H9 (cell line): ENCODE measurements around the gene ADGRD1. TPM values are rescaled to one million over a fixed set of nuclear protein-coding genes. Genes with fewer than 3 reads are reported as not detected.

Experiments used
- DNase-seq: peaks from one replicate; pipeline ENCODE4 v3.0.0-alpha.2; 2017
- H2AFZ ChIP-seq: one replicate; pipeline ENCODE4 v1.6.1; 2013; ENCODE audit warnings: mild to moderate bottlenecking, low read length, control low read depth, moderate library complexity
- H2AK5ac ChIP-seq: 2 replicates; pipeline ENCODE4 v1.6.1; 2013; ENCODE audit warnings: low read length, control low read depth, mixed read lengths; ENCODE audit not compliant: insufficient read length
- H2BK120ac ChIP-seq: one replicate; pipeline ENCODE4 v1.6.1; 2013; ENCODE audit warnings: low read depth, mild to moderate bottlenecking, low read length, control low read depth, inconsistent platforms; ENCODE audit not compliant: poor library complexity, severe bottlenecking
- H2BK12ac ChIP-seq: 2 replicates; pipeline ENCODE4 v1.6.1; 2013; ENCODE audit warnings: low read length, control low read depth, mixed read lengths, low read depth; ENCODE audit not compliant: insufficient read length
- H2BK15ac ChIP-seq: 2 replicates; pipeline ENCODE4 v1.6.1; 2013; ENCODE audit warnings: low read depth, low read length, control low read depth
- H2BK20ac ChIP-seq: one replicate; pipeline ENCODE4 v1.6.1; 2013; ENCODE audit warnings: low read depth, mild to moderate bottlenecking, low read length, control low read depth, inconsistent platforms; ENCODE audit not compliant: poor library complexity, severe bottlenecking
- H2BK5ac ChIP-seq: 2 replicates; pipeline ENCODE4 v1.6.1; 2013; ENCODE audit warnings: low read length, control low read depth, mixed read lengths; ENCODE audit not compliant: insufficient read length
- H3K14ac ChIP-seq: 2 replicates; pipeline ENCODE4 v1.6.1; 2013; ENCODE audit warnings: low read length, control low read depth; ENCODE audit not compliant: insufficient read depth
- H3K18ac ChIP-seq: 2 replicates; pipeline ENCODE4 v1.6.1; 2013; ENCODE audit warnings: low read depth, mild to moderate bottlenecking, mixed read lengths, low read length, control low read depth; ENCODE audit not compliant: insufficient read length
- H3K23ac ChIP-seq: 2 replicates; pipeline ENCODE4 v1.6.1; 2013; ENCODE audit warnings: low read length, control low read depth, mixed read lengths, low read depth; ENCODE audit not compliant: insufficient read length
- H3K23me2 ChIP-seq: 2 replicates; pipeline ENCODE4 v1.6.1; 2013; ENCODE audit warnings: low read depth, mild to moderate bottlenecking, mixed read lengths, low read length, control low read depth; ENCODE audit not compliant: insufficient read length, poor library complexity, severe bottlenecking
- H3K27ac ChIP-seq: 2 replicates; pipeline ENCODE4 v1.5.1; 2013; ENCODE audit warnings: low read length, control low read depth, mixed read lengths, low read depth; ENCODE audit not compliant: insufficient read length
- H3K27me3 ChIP-seq: 2 replicates; pipeline ENCODE4 v1.6.1; 2013; ENCODE audit warnings: low read length, control low read depth, inconsistent platforms; ENCODE audit not compliant: insufficient read depth
- H3K4ac ChIP-seq: 2 replicates; pipeline ENCODE4 v1.6.1; 2013; ENCODE audit warnings: low read depth, mild to moderate bottlenecking, control low read depth, inconsistent platforms, low read length, moderate library complexity
- H3K4me1 ChIP-seq: 2 replicates; pipeline ENCODE4 v1.6.1; 2013; ENCODE audit warnings: low read length, control low read depth, inconsistent platforms; ENCODE audit not compliant: insufficient read depth
- H3K4me2 ChIP-seq: 2 replicates; pipeline ENCODE4 v1.6.1; 2013; ENCODE audit warnings: low read length, control low read depth, mixed read lengths; ENCODE audit not compliant: insufficient read length, insufficient read depth
- H3K56ac ChIP-seq: 2 replicates; pipeline ENCODE4 v1.6.1; 2013; ENCODE audit warnings: low read depth, mild to moderate bottlenecking, mixed read lengths, low read length, control low read depth; ENCODE audit not compliant: insufficient read length
- H3K79me1 ChIP-seq: 2 replicates; pipeline ENCODE4 v1.6.1; 2013; ENCODE audit warnings: low read depth, mild to moderate bottlenecking, moderate library complexity, low read length, control low read depth, inconsistent platforms; ENCODE audit not compliant: insufficient read depth, poor library complexity, severe bottlenecking
- H3K79me2 ChIP-seq: 2 replicates; pipeline ENCODE4 v1.6.1; 2013; ENCODE audit warnings: low read length, control low read depth, inconsistent platforms; ENCODE audit not compliant: insufficient read depth
- H3K9ac ChIP-seq: 2 replicates; pipeline ENCODE4 v1.6.1; 2013; ENCODE audit warnings: low read length, control low read depth, mixed read lengths; ENCODE audit not compliant: insufficient read length; ENCODE audit errors: extremely low read depth
- H3K9me3 ChIP-seq: one replicate; pipeline ENCODE4 v1.6.1; 2013; ENCODE audit warnings: low read depth, low read length, inconsistent platforms; ENCODE audit not compliant: control insufficient read depth
- H3T11ph ChIP-seq: one replicate; pipeline ENCODE4 v1.6.1; 2013; ENCODE audit warnings: mild to moderate bottlenecking, low read length, control low read depth, inconsistent platforms
- H4K20me1 ChIP-seq: one replicate; pipeline ENCODE4 v1.6.1; 2013; ENCODE audit not compliant: control insufficient read depth, insufficient read length, insufficient read depth
- H4K5ac ChIP-seq: 2 replicates; pipeline ENCODE4 v1.6.1; 2013; ENCODE audit warnings: low read depth, mild to moderate bottlenecking, mixed read lengths, low read length, control low read depth; ENCODE audit not compliant: insufficient read length
- H4K8ac ChIP-seq: replicated peaks from 2 replicates; pipeline ENCODE4 v1.6.1; 2013; ENCODE audit warnings: low read length, control low read depth, mixed read lengths, low read depth; ENCODE audit not compliant: insufficient read length
- H4K91ac ChIP-seq: 2 replicates; pipeline ENCODE4 v1.6.1; 2013; ENCODE audit warnings: low read depth, mild to moderate bottlenecking, moderate library complexity, mixed read lengths, low read length, control low read depth; ENCODE audit not compliant: insufficient read length
- H3K27ac Mint-ChIP-seq, 3 experiments: 2 replicates in 2 of 3; 3 replicates in 1 of 3; pipeline ENCODE4 v1.8.0; 2020 to 2021; ENCODE audit warnings: mixed read lengths in 3 of 3, mild to moderate bottlenecking in 1 of 3, moderate library complexity in 1 of 3
- H3K27me3 Mint-ChIP-seq: 2 replicates; pipeline ENCODE4 v1.8.0; 2021; ENCODE audit warnings: low read depth, mild to moderate bottlenecking, moderate library complexity, mixed read lengths
- H3K36me3 Mint-ChIP-seq, 3 experiments: 2 replicates in 2 of 3; 3 replicates in 1 of 3; pipeline ENCODE4 v1.8.0; 2020 to 2021; ENCODE audit warnings: low read depth in 3 of 3, mixed read lengths in 3 of 3; ENCODE audit not compliant: insufficient read depth in 1 of 3
- H3K4me1 Mint-ChIP-seq, 2 experiments: 2 replicates each; pipeline ENCODE4 v1.8.0; 2020; ENCODE audit warnings: mixed read lengths in 2 of 2
- H3K4me3 Mint-ChIP-seq, 2 experiments: 2 replicates in 1 of 2; 3 replicates in 1 of 2; pipeline ENCODE4 v1.8.0; 2020 to 2021; ENCODE audit warnings: mild to moderate bottlenecking in 2 of 2, mixed read lengths in 2 of 2, moderate library complexity in 1 of 2
- H3K9me3 Mint-ChIP-seq, 2 experiments: 2 replicates in 1 of 2; 3 replicates in 1 of 2; pipeline ENCODE4 v1.8.0; 2020; ENCODE audit warnings: mild to moderate bottlenecking in 2 of 2, mixed read lengths in 2 of 2, moderate library complexity in 1 of 2
- CTCF ChIP-seq: fragments of 200-600 bp; sonication (generic); conservative IDR thresholded peaks from 3 replicates; pipeline ENCODE4 v1.8.0; 2021; ENCODE audit warnings: antibody characterized with exemption, mild to moderate bottlenecking
- WGBS: extraction: QIAGEN DNeasy Blood & Tissue Kit; methylation state at CpG from one replicate; pipeline ENCODE4 v1.1.7; 2013; ENCODE audit warnings: missing lambda C conversion rate, low lambda C conversion rate, mixed read lengths; ENCODE audit not compliant: insufficient read length; ENCODE audit errors: extremely low coverage; 5-methylcytosine and 5-hydroxymethylcytosine counted together
- total RNA-seq: library from RNA; stranded (reverse); gene quantifications from 2 replicates; pipeline ENCODE4 v1.2.1, GENCODE V29; 2021

ADGRD1 gene
- total RNA-seq, 1 experiment from 2014 or later = 0.52 TPM

GRCh38 chr12:131020326-131021153 is 66.8 kb downstream of the ADGRD1 start:
- Histone ChIP-seq H2AK5ac (no peak overlapping the region), H3K14ac (no peak overlapping the region; the same call in 1 of the 2 replicates), H2BK12ac (no peak overlapping the region), H3K27me3 (no peaks in the 10 kb centered on the region), H3K79me2 (no peaks in the 10 kb centered on the region), H3K4me1 (no peaks in the 10 kb centered on the region), H3K27ac (no peak overlapping the region), H2BK20ac (no peak overlapping the region), H4K20me1 (no peaks in the 10 kb centered on the region), H4K8ac (no peak overlapping the region), H3T11ph (no peak overlapping the region), H3K23me2 (no peaks in the 10 kb centered on the region), H3K9me3 (no peaks in the 10 kb centered on the region), H3K9ac (no peak overlapping the region), H3K23ac (no peak overlapping the region), H3K18ac (no peak overlapping the region), H2AFZ (no peak overlapping the region), H4K5ac (no peak overlapping the region), H3K56ac (no peak overlapping the region), H3K79me1 (no peaks in the 10 kb centered on the region), H4K91ac (no peak overlapping the region), H2BK120ac (no peak overlapping the region), H3K4ac (no peak overlapping the region), H2BK15ac (no peak overlapping the region), H3K4me2 (no peak overlapping the region), H2BK5ac (no peak overlapping the region)
- no peak overlapping the region for H3K4me3 Mint-ChIP-seq
- no peaks in the 10 kb centered on the region for H3K9me3 Mint-ChIP-seq
- WGBS = no CpG with 5 or more reads among the region's 13 CpGs
- H3K27ac Mint-ChIP-seq = no peak overlapping the region
- no peaks in the 10 kb centered on the region for H3K4me1 Mint-ChIP-seq
- H3K27me3 Mint-ChIP-seq = peaks cover 6% of the 10 kb centered on the region
- no peaks in the 10 kb centered on the region for H3K36me3 Mint-ChIP-seq
- no peak for DNase-seq
- no peak for TF ChIP-seq CTCF
